Kidney (tissue), 14 donors: Measurements from ENCODE around the gene ADRA2A. TPM values are rescaled to one million over a fixed set of nuclear protein-coding genes. Genes with fewer than 3 reads are reported as not detected.

Experiments used
- DNase-seq, 5 donors: peaks; one replicate each; pipeline ENCODE4 v3.0.0-alpha.2; 2013 to 2020
- FAIRE-seq: peaks from 2 replicates; lab custom pipeline; 2012; peaks lifted over from hg19 to GRCh38; lab: Jason Lieb, UNC
- H3K27ac ChIP-seq, 2 donors: one replicate each; pipeline ENCODE4 v1.7.0; 2013; ENCODE audit warnings: low read depth in 2 of 2, low read length in 2 of 2, inconsistent platforms in 1 of 2
- H3K27me3 ChIP-seq: one replicate; pipeline ENCODE4 v1.7.1; 2013; ENCODE audit warnings: low read length, inconsistent platforms; ENCODE audit not compliant: control insufficient read depth, insufficient read depth
- H3K36me3 ChIP-seq, 3 donors: one replicate each; pipeline versions ENCODE4 v1.7.0 to v1.7.1; 2013; ENCODE audit warnings: low read length in 3 of 3, control low read depth in 1 of 3, inconsistent platforms in 1 of 3; ENCODE audit not compliant: insufficient read depth in 3 of 3, control insufficient read depth in 2 of 3
- H3K4me1 ChIP-seq, 3 donors: one replicate each; pipeline versions ENCODE4 v1.7.0 to v1.7.1; 2013; ENCODE audit warnings: low read length in 3 of 3, inconsistent platforms in 1 of 3, low read depth in 1 of 3; ENCODE audit not compliant: control insufficient read depth in 2 of 3, insufficient read depth in 2 of 3
- H3K4me3 ChIP-seq, 3 donors: one replicate each; pipeline versions ENCODE4 v1.7.0 to v1.8.1; 2013; ENCODE audit warnings: low read length in 3 of 3, control low read depth in 1 of 3, inconsistent platforms in 1 of 3
- H3K9ac ChIP-seq, 3 donors: one replicate each; pipeline versions ENCODE4 v1.7.0 to v1.7.1; 2013; ENCODE audit warnings: low read length in 3 of 3, control low read depth in 1 of 3, inconsistent platforms in 1 of 3
- H3K9me3 ChIP-seq, 3 donors: one replicate each; pipeline versions ENCODE4 v1.7.0 to v1.7.1; 2013; ENCODE audit warnings: low read length in 3 of 3, control low read depth in 1 of 3, inconsistent platforms in 1 of 3; ENCODE audit not compliant: control insufficient read depth in 2 of 3, insufficient read depth in 1 of 3
- CTCF ChIP-seq: IDR thresholded peaks from 3 replicates; pipeline ENCODE4 v1.5.1; 2012; ENCODE audit warnings: mild to moderate bottlenecking, moderate library complexity, borderline replicate concordance; ENCODE audit not compliant: insufficient read depth; ENCODE audit errors: extremely low read depth
- intact Hi-C: fragments of 100-400 bp; cut with DNase I; formaldehyde crosslinking; loops from one replicate; pipeline ENCODE4 v1.11.1; 2022
- polyA plus RNA-seq: library from polyadenylated mRNA; stranded (reverse); fragments of 350-450 nt; fragmentation: Illumina TruSeq; extraction: RNeasy Lipid Tissue Mini Kit (QIAGEN cat#74804); gene quantifications from one replicate; pipeline ENCODE4 v1.2.3, GENCODE V29; 2014; ENCODE audit warnings: low read depth, low replicate concordance; ENCODE audit not compliant: insufficient read depth
- total RNA-seq: library from RNA; stranded (reverse); fragmentation: NEBNext Ultra II Directional; extraction: Animal tissue kit (Norgen Biotek cat#: 25700); gene quantifications from one replicate; pipeline ENCODE4 v1.2.1, GENCODE V29; 2021
- donor health status: control.
- donor health status: control.
- donor health status: control.
- donor health status: control.
- donor health status: control.
- donor health status: DM: yes; HTN: yes; CAD: no.
- donor health status: Normal renal cell carcinoma (clear cell type).

The ADRA2A gene
- total and polyA plus RNA-seq, 2 donors from 2014 or later, result 1.2 to 7.8 TPM

- intact Hi-C loops, result no loop called here
- peak in 4 of 5 donors; percentile 14 to 48 (median 18) for DNase-seq
- Histone ChIP-seq H3K27ac (no peak overlapping the region), H3K9me3 (no peaks in the 10 kb centered on the region), H3K27me3 (peaks cover 10% of the 10 kb centered on the region), H3K9ac (no peak overlapping the region), H3K4me3 (peak overlapping the region in 1 of 3 donors; percentile 61), H3K36me3 (no peaks in the 10 kb centered on the region), H3K4me1 (peaks cover 0 to 10% (median 0%) of the 10 kb centered on the region in 3 donors)
- TF ChIP-seq CTCF, result no peak
- no peak for FAIRE-seq
Measured at GRCh38 chr10:111078505-111079185, 1.8 kb downstream of the ADRA2A start.

GRCh38 chr10:111079241-111079760 lies 2.5 kb downstream of the ADRA2A start:
- TF ChIP-seq CTCF, result no peak
- no peak overlapping the region for H3K4me3 ChIP-seq
- intact Hi-C loops, result no loop called here
- H3K36me3 ChIP-seq, result no peaks in the 10 kb centered on the region
- H3K4me1 ChIP-seq, result peaks cover 0 to 10% (median 0%) of the 10 kb centered on the region in 3 donors
- DNase-seq (peak in 2 of 5 donors; percentile 13 to 50), FAIRE-seq (no peak)
- no peaks in the 10 kb centered on the region for H3K9me3 ChIP-seq
- H3K27me3 ChIP-seq, result peaks cover 10% of the 10 kb centered on the region
- no peak overlapping the region for H3K27ac ChIP-seq
- no peak overlapping the region for H3K9ac ChIP-seq

- no peak overlapping the region for H3K4me3 ChIP-seq
- DNase-seq, result no peak
- intact Hi-C loops, result no loop called here
Measured at GRCh38 chr10:111079781-111080180, 3.0 kb downstream of the ADRA2A start.

More at GRCh38 chr10:111079781-111080180, 3.0 kb downstream of the ADRA2A start:
- H3K9ac ChIP-seq, result no peak overlapping the region
- peaks cover 0 to 10% (median 0%) of the 10 kb centered on the region in 3 donors for H3K4me1 ChIP-seq
- no peak overlapping the region for H3K27ac ChIP-seq
- peaks cover 8% of the 10 kb centered on the region for H3K27me3 ChIP-seq
- no peaks in the 10 kb centered on the region for H3K36me3 ChIP-seq
- H3K9me3 ChIP-seq, result no peaks in the 10 kb centered on the region
- FAIRE-seq, result no peak
- TF ChIP-seq CTCF, result no peak
